Gastroesophageal sphincter (tissue), 4 donors: ENCODE results near the gene LCMT1. TPM values are rescaled to one million over a fixed set of nuclear protein-coding genes. Genes with fewer than 3 reads are reported as not detected.

Source experiments
- ATAC-seq: fragments of 150-250 bp; one replicate; pipeline ENCODE4 v1.9.1; 2016; ENCODE audit warnings: mild to moderate bottlenecking, moderate library complexity
- H3K27ac ChIP-seq, 4 donors: fragments of 200-600 bp; sonication (generic) in 3 of 4; 1 replicate in 3 of 4; 2 replicates in 1 of 4; pipeline ENCODE4 v1.5.1; 2016 to 2019
- H3K27me3 ChIP-seq: fragments of 200-600 bp; sonication (generic); one replicate; pipeline ENCODE4 v1.5.1; 2019
- H3K36me3 ChIP-seq, 2 donors: fragments of 200-600 bp; sonication (generic); one replicate each; pipeline ENCODE4 v1.5.1; 2019; ENCODE audit warnings: control low read depth in 1 of 2
- H3K4me1 ChIP-seq, 3 donors: fragments of 200-600 bp; sonication (generic); 1 replicate in 2 of 3; 2 replicates in 1 of 3; pipeline ENCODE4 v1.5.1; 2016 to 2019; ENCODE audit warnings: control low read depth in 2 of 3
- H3K4me3 ChIP-seq, 2 donors: fragments of 200-600 bp; sonication (generic); one replicate each; pipeline ENCODE4 v1.5.1; 2019; ENCODE audit warnings: mild to moderate bottlenecking in 1 of 2, moderate library complexity in 1 of 2
- H3K9me3 ChIP-seq, 3 donors: fragments of 200-600 bp; sonication (generic); one replicate each; pipeline ENCODE4 v1.5.1; 2017 to 2019; ENCODE audit warnings: control low read depth in 2 of 3
- EP300 ChIP-seq: sonication (generic); formaldehyde crosslinking; IDR thresholded peaks from one replicate; pipeline ENCODE4 v1.6.1; 2017; ENCODE audit warnings: antibody characterized with exemption, mild to moderate bottlenecking
- POLR2A ChIP-seq, 2 donors: fragments of 450-650 bp; IDR thresholded peaks; one replicate each; pipeline ENCODE4 v1.6.1; 2017; ENCODE audit warnings: antibody characterized with exemption in 2 of 2, mild to moderate bottlenecking in 2 of 2, moderate library complexity in 1 of 2
- POLR2AphosphoS5 ChIP-seq: sonication (generic); formaldehyde crosslinking; IDR thresholded peaks from one replicate; pipeline ENCODE4 v1.6.1; 2017; ENCODE audit warnings: antibody characterized with exemption
- whole genome bisulfite sequencing, 2 donors: methylation state at CpG; one replicate each; pipeline ENCODE4 v1.1.5; 2018; ENCODE audit warnings: low coverage in 1 of 2; 5-methylcytosine and 5-hydroxymethylcytosine counted together
- total RNA-seq, 4 donors: library from RNA; depleted of rRNA; stranded (reverse); fragments of >200 nt; gene quantifications; one replicate each; pipeline ENCODE4 v1.1.0, GENCODE V29; 2016
- TF ChIP-seq, protein P1 (sequence below), 4 experiments: fragments of 200-600 bp in 2 of 4; fragments of 450-650 bp in 2 of 4; sonication (generic) in 1 of 4; IDR thresholded peaks; one replicate each; pipeline ENCODE4 v1.5.1; 2017 to 2019; ENCODE audit warnings: antibody characterized with exemption in 4 of 4, mild to moderate bottlenecking in 2 of 4, moderate library complexity in 2 of 4

The LCMT1 gene
- total RNA-seq, 4 donors from 2014 or later = 15.1 to 49.3 (median 24.9) TPM

DNA sequence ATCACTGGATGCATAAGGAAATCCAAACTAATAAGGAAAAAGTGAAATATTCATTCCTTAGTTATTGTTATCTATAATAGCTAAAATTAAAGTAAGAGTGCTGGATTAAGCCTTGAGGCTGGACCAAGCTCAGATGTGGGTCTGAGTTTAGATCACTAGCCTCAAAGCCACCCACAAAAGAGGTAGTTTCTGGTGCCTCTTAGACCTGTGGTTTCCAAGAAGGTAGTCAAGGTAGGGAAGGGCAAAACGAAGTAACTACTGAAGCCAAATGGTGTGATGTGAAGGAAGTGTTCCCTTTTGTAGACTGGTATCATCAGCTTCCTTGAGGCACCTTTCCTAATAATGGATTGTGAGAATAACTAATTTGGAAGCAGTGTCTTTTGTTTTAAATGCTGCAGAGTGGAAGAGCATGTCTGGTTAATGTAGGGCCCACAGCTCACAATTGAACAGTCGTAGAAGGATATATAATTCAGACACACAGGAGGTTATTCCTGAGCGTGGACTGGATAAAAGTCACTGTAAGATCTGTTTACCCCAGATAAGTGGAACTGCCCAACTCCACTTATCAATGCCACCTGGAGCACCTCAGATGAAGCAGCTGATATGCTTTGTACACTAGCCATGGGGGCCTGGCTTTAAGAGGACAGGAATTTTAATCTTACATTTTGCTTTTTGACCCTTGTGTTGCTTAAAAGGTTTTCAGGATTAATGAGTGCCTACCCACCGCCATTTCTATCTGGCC, 31.7 kb upstream of the LCMT1 start:
- Histone ChIP-seq H3K27me3 (no peaks in the 10 kb centered on the region), H3K27ac (no peak overlapping the region), H3K9me3 (no peaks in the 10 kb centered on the region), H3K4me3 (no peak overlapping the region), H3K4me1 (no peaks in the 10 kb centered on the region), H3K36me3 (peaks cover 0 to 13% of the 10 kb centered on the region in 2 donors)
- no peak for ATAC-seq
- 50 to 75% methylated on average over 4 of the region's 4 CpGs for WGBS, 2 donors
- TF ChIP-seq POLR2A (IDR thresholded peaks at IDR 0.05) (no peak), POLR2AphosphoS5 (no peak), EP300 (no peak)
- TF ChIP-seq, protein P1, sequence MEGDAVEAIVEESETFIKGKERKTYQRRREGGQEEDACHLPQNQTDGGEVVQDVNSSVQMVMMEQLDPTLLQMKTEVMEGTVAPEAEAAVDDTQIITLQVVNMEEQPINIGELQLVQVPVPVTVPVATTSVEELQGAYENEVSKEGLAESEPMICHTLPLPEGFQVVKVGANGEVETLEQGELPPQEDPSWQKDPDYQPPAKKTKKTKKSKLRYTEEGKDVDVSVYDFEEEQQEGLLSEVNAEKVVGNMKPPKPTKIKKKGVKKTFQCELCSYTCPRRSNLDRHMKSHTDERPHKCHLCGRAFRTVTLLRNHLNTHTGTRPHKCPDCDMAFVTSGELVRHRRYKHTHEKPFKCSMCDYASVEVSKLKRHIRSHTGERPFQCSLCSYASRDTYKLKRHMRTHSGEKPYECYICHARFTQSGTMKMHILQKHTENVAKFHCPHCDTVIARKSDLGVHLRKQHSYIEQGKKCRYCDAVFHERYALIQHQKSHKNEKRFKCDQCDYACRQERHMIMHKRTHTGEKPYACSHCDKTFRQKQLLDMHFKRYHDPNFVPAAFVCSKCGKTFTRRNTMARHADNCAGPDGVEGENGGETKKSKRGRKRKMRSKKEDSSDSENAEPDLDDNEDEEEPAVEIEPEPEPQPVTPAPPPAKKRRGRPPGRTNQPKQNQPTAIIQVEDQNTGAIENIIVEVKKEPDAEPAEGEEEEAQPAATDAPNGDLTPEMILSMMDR (IDR thresholded peaks at IDR 0.05) = no peak

DNA sequence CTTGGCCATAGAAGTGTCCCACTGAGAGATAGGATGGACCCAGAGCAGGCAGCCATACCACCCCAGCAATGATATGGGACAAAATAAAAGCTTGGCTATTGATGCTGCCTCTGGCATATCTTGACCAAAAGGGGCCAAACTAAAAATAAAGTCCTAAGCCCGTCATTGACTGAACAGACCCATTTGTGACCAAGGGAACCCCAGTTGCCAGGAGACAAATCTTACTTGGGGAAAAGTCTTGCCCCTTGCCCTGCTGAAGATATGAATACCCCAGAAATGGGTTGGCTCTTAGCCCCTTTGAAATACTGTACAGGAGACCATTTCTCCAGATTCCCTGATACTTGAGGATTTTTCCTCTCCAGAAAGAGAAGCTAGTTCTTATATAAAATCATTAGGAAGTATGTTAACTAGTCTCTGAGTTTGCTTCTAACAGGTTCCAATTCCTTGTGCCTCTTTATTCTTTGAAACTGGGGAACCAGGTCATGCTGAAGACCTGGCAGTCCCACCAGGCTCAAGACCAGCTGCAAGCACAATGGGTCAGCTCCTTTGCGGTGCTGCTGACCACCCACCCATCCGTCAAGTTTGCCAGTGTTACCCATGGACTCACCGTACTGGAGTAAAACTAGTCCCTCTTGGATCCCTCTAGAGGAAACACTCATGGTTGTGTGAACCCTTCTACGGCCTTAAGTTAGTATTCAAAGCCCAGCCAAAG, 31.0 kb upstream of the LCMT1 start:
- ATAC-seq = no peak
- 70 to 90% methylated on average over 4 to 5 of the region's 5 CpGs for WGBS, 2 donors
- H3K9me3 ChIP-seq = no peaks in the 10 kb centered on the region

DNA sequence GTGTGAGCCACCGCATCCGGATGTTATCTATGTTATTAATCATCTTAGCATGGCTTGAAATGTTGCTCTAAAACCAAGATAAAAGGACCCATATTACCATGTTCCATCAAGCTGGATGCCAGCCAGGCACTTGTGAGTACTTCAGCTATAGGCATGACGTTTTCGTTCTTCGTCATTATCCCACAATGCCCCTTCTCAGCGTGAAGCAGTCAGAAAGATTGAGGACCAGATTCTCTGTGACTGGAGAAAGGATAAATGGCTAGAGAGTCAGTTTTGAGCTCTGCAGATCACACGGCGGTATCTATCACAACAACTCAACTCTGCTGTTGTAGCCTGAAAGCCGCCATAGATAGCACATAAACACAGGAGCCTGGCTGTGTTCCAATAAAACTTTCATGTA, 29.8 kb upstream of the LCMT1 start:
- ATAC-seq = no peak
- no peak for TF ChIP-seq EP300
- TF ChIP-seq POLR2AphosphoS5 = no peak
- TF ChIP-seq, protein P1 (IDR thresholded peaks at IDR 0.05) = no peak
- TF ChIP-seq POLR2A (IDR thresholded peaks at IDR 0.05) = no peak
- Histone ChIP-seq H3K36me3 (peaks cover 0 to 13% of the 10 kb centered on the region in 2 donors), H3K27me3 (no peaks in the 10 kb centered on the region), H3K9me3 (no peaks in the 10 kb centered on the region), H3K4me3 (no peak overlapping the region), H3K27ac (no peak overlapping the region), H3K4me1 (no peaks in the 10 kb centered on the region)
- WGBS, 2 donors = 90 to 92% methylated on average over 7 to 9 of the region's 9 CpGs

More for the DNA sequence above, 31.0 kb upstream of the LCMT1 start:
- H3K27ac ChIP-seq = no peak overlapping the region
- peaks cover 0 to 13% of the 10 kb centered on the region in 2 donors for H3K36me3 ChIP-seq
- H3K27me3 ChIP-seq = no peaks in the 10 kb centered on the region
- no peak for TF ChIP-seq EP300
- TF ChIP-seq, protein P1 (IDR thresholded peaks at IDR 0.05) = no peak
- no peak for TF ChIP-seq POLR2A (IDR thresholded peaks at IDR 0.05)
- no peak for TF ChIP-seq POLR2AphosphoS5
- no peaks in the 10 kb centered on the region for H3K4me1 ChIP-seq
- no peak overlapping the region for H3K4me3 ChIP-seq

DNA sequence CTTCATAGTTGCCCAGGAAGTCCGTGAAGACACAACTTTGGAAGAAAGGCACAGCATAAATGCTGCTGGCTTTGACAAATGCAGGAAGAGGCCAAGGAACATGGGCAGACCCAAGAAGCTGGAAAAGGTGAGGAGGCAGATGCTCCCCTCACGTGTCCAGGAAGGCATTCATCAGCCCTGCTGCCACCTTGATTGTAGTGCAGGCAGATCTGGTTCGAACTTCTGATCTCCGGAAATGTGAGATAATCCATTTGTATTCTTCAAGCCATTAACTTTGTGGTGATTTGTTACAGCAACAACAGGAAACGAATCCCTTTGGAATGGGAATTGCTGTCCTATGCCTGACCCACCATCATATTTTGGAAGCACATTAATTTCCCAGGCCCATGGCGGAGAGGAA, 28.5 kb upstream of the LCMT1 start:
- WGBS, 2 donors = 77% methylated on average over 6 of the region's 6 CpGs; no CpG with 5 or more reads in 1 of the 2 donors
- no peaks in the 10 kb centered on the region for H3K9me3 ChIP-seq
- no peak for ATAC-seq
- peaks cover 0 to 13% of the 10 kb centered on the region in 2 donors for H3K36me3 ChIP-seq
- H3K4me3 ChIP-seq = no peak overlapping the region
- TF ChIP-seq POLR2AphosphoS5 (no peak), POLR2A (IDR thresholded peaks at IDR 0.05) (no peak), EP300 (no peak)
- TF ChIP-seq, protein P1 (IDR thresholded peaks at IDR 0.05) = no peak
- H3K27ac ChIP-seq = no peak overlapping the region
- H3K4me1 ChIP-seq = no peaks in the 10 kb centered on the region
- no peaks in the 10 kb centered on the region for H3K27me3 ChIP-seq
